Measurements from ENCODE around the gene UGP2. TPM values are rescaled to one million over a fixed set of nuclear protein-coding genes. Genes with fewer than 3 reads are reported as not detected.
A peak's percentile ranks its signal among the peaks of the same experiment; 100 is the strongest.

UGP2 gene
- total and polyA plus RNA-seq, 2 experiments from 2014 or later, result 183 to 327 TPM

- DNase-seq (ENCODE audit: low read depth in 1 of 2, low spot score in 1 of 2), result no peak
These were observed 1.5 kb upstream of the UGP2 start for GRCh38 chr2:63840081-63840784.

GRCh38 chr2:63840785-63841253 lies 877 bp upstream of the UGP2 start:
- peak; percentile 99 for DNase-seq (ENCODE audit: low read depth in 1 of 2, low spot score in 1 of 2)
- peaks cover 13% of the 10 kb centered on the region for H3K4me1 ChIP-seq (ENCODE audit: low read depth)
- no peaks in the 10 kb centered on the region for H3K9me3 ChIP-seq (ENCODE audit: low read depth)
- no peak for TF ChIP-seq CTCF (IDR thresholded peaks at IDR 0.05; ENCODE audit: low read depth, low read length)
- H3K4me3 ChIP-seq, result peak overlapping the region; percentile 54
- peak overlapping the region; percentile 93 for H3K27ac ChIP-seq
- no peaks in the 10 kb centered on the region for H3K27me3 ChIP-seq
- no peaks in the 10 kb centered on the region for H3K36me3 ChIP-seq

More at GRCh38 chr2:63840081-63840784, 1.5 kb upstream of the UGP2 start:
- no peaks in the 10 kb centered on the region for H3K27me3 ChIP-seq
- H3K4me3 ChIP-seq, result peak overlapping the region; percentile 54
- peak overlapping the region; percentile 93 for H3K27ac ChIP-seq
- H3K36me3 ChIP-seq, result no peaks in the 10 kb centered on the region
- H3K9me3 ChIP-seq (ENCODE audit: low read depth), result no peaks in the 10 kb centered on the region
- no peak for TF ChIP-seq CTCF (IDR thresholded peaks at IDR 0.05; ENCODE audit: low read depth, low read length)
- H3K4me1 ChIP-seq (ENCODE audit: low read depth), result peaks cover 7% of the 10 kb centered on the region

- DNase-seq (ENCODE audit: low read depth in 1 of 2, low spot score in 1 of 2), result peak; percentile 61 to 77
- H3K27ac ChIP-seq, result peak overlapping the region; percentile 93
- no peak for TF ChIP-seq CTCF (IDR thresholded peaks at IDR 0.05; ENCODE audit: low read depth, low read length)
- no peaks in the 10 kb centered on the region for H3K27me3 ChIP-seq
- H3K4me3 ChIP-seq, result peak overlapping the region; percentile 54
- no peaks in the 10 kb centered on the region for H3K36me3 ChIP-seq
- H3K9me3 ChIP-seq (ENCODE audit: low read depth), result no peaks in the 10 kb centered on the region
- H3K4me1 ChIP-seq (ENCODE audit: low read depth), result peaks cover 26% of the 10 kb centered on the region
These were observed 709 bp downstream of the UGP2 start for GRCh38 chr2:63842149-63843061.

- Histone ChIP-seq H3K36me3 (no peaks in the 10 kb centered on the region), H3K27ac (peak overlapping the region; percentile 93), H3K4me1 (ENCODE audit: low read depth) (peaks cover 31% of the 10 kb centered on the region), H3K4me3 (peak overlapping the region; percentile 54), H3K27me3 (no peaks in the 10 kb centered on the region), H3K9me3 (ENCODE audit: low read depth) (no peaks in the 10 kb centered on the region)
- no peak for TF ChIP-seq CTCF (IDR thresholded peaks at IDR 0.05; ENCODE audit: low read depth, low read length)
- DNase-seq (ENCODE audit: low read depth in 1 of 2, low spot score in 1 of 2), result no peak
These were observed 1.4 kb downstream of the UGP2 start for GRCh38 chr2:63843093-63843492.

- Histone ChIP-seq H3K27ac (peak overlapping the region; percentile 93), H3K4me1 (ENCODE audit: low read depth) (peaks cover 35% of the 10 kb centered on the region), H3K9me3 (ENCODE audit: low read depth) (no peaks in the 10 kb centered on the region), H3K36me3 (no peaks in the 10 kb centered on the region), H3K4me3 (peak overlapping the region; percentile 54), H3K27me3 (no peaks in the 10 kb centered on the region)
- no peak for DNase-seq (ENCODE audit: low read depth in 1 of 2, low spot score in 1 of 2)
- no peak for TF ChIP-seq CTCF (IDR thresholded peaks at IDR 0.05; ENCODE audit: low read depth, low read length)
These were observed 2.1 kb downstream of the UGP2 start for GRCh38 chr2:63843791-63844190.

All from cardiac muscle cell (in vitro differentiated cells and primary cell).